GM23248 (cell line): Measurements from ENCODE around the gene ST6GALNAC6. TPM values are rescaled to one million over a fixed set of nuclear protein-coding genes. Genes with fewer than 3 reads are reported as not detected.

ENCODE experiments used
- DNase-seq: peaks from one replicate; pipeline ENCODE4 v3.0.0-alpha.2; 2015
- H2AFZ ChIP-seq: fragments of 200-600 bp; sonication (generic); 2 replicates; pipeline ENCODE4 v1.6.1; 2016; ENCODE audit warnings: antibody characterized with exemption
- H3F3A ChIP-seq: fragments of 200-600 bp; sonication (generic); 2 replicates; pipeline ENCODE4 v1.6.1; 2016; ENCODE audit warnings: mild to moderate bottlenecking, antibody characterized with exemption, mixed run types; ENCODE audit not compliant: insufficient read depth
- H3K27ac ChIP-seq: fragments of 200-600 bp; sonication (generic); 2 replicates; pipeline ENCODE4 v1.5.1; 2016; ENCODE audit warnings: mild to moderate bottlenecking
- H3K27me3 ChIP-seq: fragments of 200-600 bp; sonication (generic); replicated peaks from 2 replicates; pipeline ENCODE4 v1.6.1; 2016; ENCODE audit warnings: mild to moderate bottlenecking; ENCODE audit not compliant: insufficient read depth
- H3K36me3 ChIP-seq: fragments of 200-600 bp; sonication (generic); 2 replicates; pipeline ENCODE4 v1.6.1; 2016; ENCODE audit warnings: low read depth, mild to moderate bottlenecking
- H3K4me1 ChIP-seq: fragments of 200-600 bp; sonication (generic); 2 replicates; pipeline ENCODE4 v1.6.1; 2016; ENCODE audit warnings: mild to moderate bottlenecking; ENCODE audit not compliant: insufficient read depth
- H3K4me2 ChIP-seq: fragments of 200-600 bp; sonication (generic); one replicate; pipeline ENCODE4 v1.6.1; 2016; ENCODE audit warnings: mild to moderate bottlenecking; ENCODE audit not compliant: unreplicated experiment
- H3K4me3 ChIP-seq: fragments of 200-600 bp; sonication (generic); 2 replicates; pipeline ENCODE4 v1.5.1; 2016; ENCODE audit warnings: mild to moderate bottlenecking
- H3K79me2 ChIP-seq: fragments of 200-600 bp; sonication (generic); 2 replicates; pipeline ENCODE4 v1.6.1; 2016; ENCODE audit warnings: mild to moderate bottlenecking; ENCODE audit not compliant: insufficient read depth
- H3K9ac ChIP-seq: fragments of 200-600 bp; sonication (generic); 2 replicates; pipeline ENCODE4 v1.6.1; 2016; ENCODE audit warnings: mild to moderate bottlenecking
- H3K9me2 ChIP-seq: fragments of 200-600 bp; sonication (generic); 2 replicates; pipeline ENCODE4 v1.6.1; 2016; ENCODE audit warnings: mixed run types, mild to moderate bottlenecking, moderate library complexity; ENCODE audit not compliant: insufficient read depth
- H3K9me3 ChIP-seq: fragments of 200-600 bp; sonication (generic); one replicate; pipeline ENCODE4 v1.6.1; 2017; ENCODE audit warnings: low read depth
- H4K20me1 ChIP-seq: fragments of 200-600 bp; sonication (generic); 2 replicates; pipeline ENCODE4 v1.6.0; 2016; ENCODE audit not compliant: insufficient read depth
- EZH2 ChIP-seq: fragments of 200-600 bp; sonication (generic); IDR thresholded peaks from 2 replicates; pipeline ENCODE4 v1.6.1; 2018; ENCODE audit warnings: antibody characterized with exemption, mild to moderate bottlenecking; ENCODE audit not compliant: insufficient read depth, poor library complexity, severe bottlenecking
- EZH2phosphoT487 ChIP-seq: fragments of 200-600 bp; sonication (generic); IDR thresholded peaks from 2 replicates; pipeline ENCODE4 v1.6.1; 2018; ENCODE audit warnings: antibody characterized with exemption, moderate library complexity, mild to moderate bottlenecking, low read depth; ENCODE audit not compliant: insufficient read depth
- WGBS, 2 experiments: methylation state at CpG; one replicate each; pipeline ENCODE4 v1.1.6; 2015 to 2017; ENCODE audit warnings: low lambda C conversion rate in 2 of 2, low coverage in 1 of 2; ENCODE audit errors: missing lambda C conversion rate in 2 of 2; 5-methylcytosine and 5-hydroxymethylcytosine counted together
- in situ Hi-C: fragments of 300-500 bp; cut with MboI; formaldehyde crosslinking; loops from 2 replicates; pipeline ENCODE4 v1.15.0; 2020
- polyA plus RNA-seq: library from polyadenylated mRNA; unstranded; fragments of >200 nt; fragmentation: Nextera tagmentation; extraction: Ambion mirVana; gene quantifications from 2 replicates; pipeline ENCODE4 v1.2.1, GENCODE V29; 2016
- total RNA-seq: library from RNA; depleted of rRNA; stranded (reverse); fragments of >200 nt; shearing (Covaris generic); gene quantifications from 2 replicates; pipeline ENCODE4 v1.2.3, GENCODE V29; 2014

Gene ST6GALNAC6
- total and polyA plus RNA-seq, 2 experiments from 2014 or later: 81.1 to 88.0 TPM

- Histone ChIP-seq H3K4me1 (no peaks in the 10 kb centered on the region), H3K27ac (no peak overlapping the region), H3K9ac (no peak overlapping the region), H3K27me3 (no peaks in the 10 kb centered on the region), H3K79me2 (peaks cover 38% of the 10 kb centered on the region), H3K9me2 (no peaks in the 10 kb centered on the region), H3K4me2 (no peak overlapping the region), H2AFZ (no peak overlapping the region), H3K9me3 (no peaks in the 10 kb centered on the region), H4K20me1 (no peaks in the 10 kb centered on the region), H3K4me3 (no peak overlapping the region), H3K36me3 (peaks cover 59% of the 10 kb centered on the region; the same call in 1 of the 2 replicates), H3F3A (no peaks in the 10 kb centered on the region; the same call in 1 of the 2 replicates)
- WGBS, 2 experiments: 74 to 83% methylated on average over 2 of the region's 2 CpGs
- in situ Hi-C loops: no loop called here
- DNase-seq: peak; percentile 49
- TF ChIP-seq EZH2phosphoT487 (no peak), EZH2 (no peak)
Observed at GRCh38 chr9:127887792-127888191, 11.6 kb downstream of the ST6GALNAC6 start.

GRCh38 chr9:127886401-127886972, 12.9 kb downstream of the ST6GALNAC6 start:
- Histone ChIP-seq H3K36me3 (peaks cover 50% of the 10 kb centered on the region; the same call in 1 of the 2 replicates), H3F3A (no peaks in the 10 kb centered on the region; the same call in 1 of the 2 replicates), H2AFZ (no peak overlapping the region), H3K4me2 (no peak overlapping the region), H3K9ac (no peak overlapping the region), H3K27me3 (no peaks in the 10 kb centered on the region), H3K4me1 (no peaks in the 10 kb centered on the region), H3K9me3 (no peaks in the 10 kb centered on the region), H4K20me1 (no peaks in the 10 kb centered on the region), H3K9me2 (no peaks in the 10 kb centered on the region), H3K79me2 (peaks cover 30% of the 10 kb centered on the region), H3K27ac (no peak overlapping the region), H3K4me3 (no peak overlapping the region)
- TF ChIP-seq EZH2phosphoT487: no peak
- in situ Hi-C loops: no loop called here
- peak; percentile 30 for DNase-seq
- 95% methylated on average over 18 of the region's 18 CpGs for WGBS, 2 experiments

- H3K4me1 ChIP-seq: no peaks in the 10 kb centered on the region
- no peak for DNase-seq
- no peaks in the 10 kb centered on the region for H3K9me3 ChIP-seq
- H2AFZ ChIP-seq: no peak overlapping the region
- no peak overlapping the region for H3K4me3 ChIP-seq
- H3K9ac ChIP-seq: no peak overlapping the region
- no peaks in the 10 kb centered on the region; the same call in 1 of the 2 replicates for H3F3A ChIP-seq
- in situ Hi-C loops: no loop called here
- no peak for TF ChIP-seq EZH2
- TF ChIP-seq EZH2phosphoT487: no peak
- no peak overlapping the region for H3K4me2 ChIP-seq
- H4K20me1 ChIP-seq: no peaks in the 10 kb centered on the region
- H3K9me2 ChIP-seq: no peaks in the 10 kb centered on the region
- H3K36me3 ChIP-seq: peaks cover 43% of the 10 kb centered on the region
- H3K27ac ChIP-seq: no peak overlapping the region
- H3K27me3 ChIP-seq: no peaks in the 10 kb centered on the region
- H3K79me2 ChIP-seq: peaks cover 22% of the 10 kb centered on the region
- WGBS, 2 experiments: 71 to 77% methylated on average over 11 to 13 of the region's 13 CpGs
Observed at GRCh38 chr9:127885508-127886281, 13.7 kb downstream of the ST6GALNAC6 start.

- H3K27me3 ChIP-seq: no peaks in the 10 kb centered on the region
- H3K4me1 ChIP-seq: no peaks in the 10 kb centered on the region
- H3K4me2 ChIP-seq: no peak overlapping the region
- H3K36me3 ChIP-seq: peaks cover 37% of the 10 kb centered on the region
- DNase-seq: no peak
- no peak overlapping the region for H2AFZ ChIP-seq
- no peak overlapping the region for H3K27ac ChIP-seq
- WGBS, 2 experiments: 88 to 94% methylated on average over 15 of the region's 15 CpGs
- TF ChIP-seq EZH2phosphoT487: no peak
- TF ChIP-seq EZH2: no peak
- H3K9ac ChIP-seq: no peak overlapping the region
- no peaks in the 10 kb centered on the region for H3K9me3 ChIP-seq
- H3K4me3 ChIP-seq: no peak overlapping the region
- peaks cover 17% of the 10 kb centered on the region for H3K79me2 ChIP-seq
- H3K9me2 ChIP-seq: no peaks in the 10 kb centered on the region
- no peaks in the 10 kb centered on the region for H4K20me1 ChIP-seq
- H3F3A ChIP-seq: no peaks in the 10 kb centered on the region; the same call in 1 of the 2 replicates
- in situ Hi-C loops: no loop called here
Observed at GRCh38 chr9:127884976-127885490, 14.4 kb downstream of the ST6GALNAC6 start.
